PC-3 (cell line): Measurements from ENCODE around the gene GAL. TPM values are rescaled to one million over a fixed set of nuclear protein-coding genes. Genes with fewer than 3 reads are reported as not detected.

Experiments used
- ATAC-seq: fragments of 200-7000 bp; cut with Tn5 transposase; 2 replicates; pipeline ENCODE4 v1.9.1; 2020; ENCODE audit warnings: mild to moderate bottlenecking, moderate library complexity
- BruUV-seq: library from RNA; stranded (reverse); fragments of 400-500 nt; replicated peaks from 2 replicates; lab custom pipeline; 2021; lab: Mats Ljungman, UMichigan
- CTCF ChIA-PET: fragments of 300-600 bp; sonication (Branson Sonifier 250); formaldehyde crosslinking; loops from one replicate; lab custom pipeline; 2022; ENCODE audit warnings: antibody characterized with exemption; lab: Charles Lee
- POLR2A ChIA-PET: fragments of 300-600 bp; sonication (Branson Sonifier 250); formaldehyde crosslinking; loops from one replicate; lab custom pipeline; 2022; ENCODE audit warnings: antibody characterized with exemption; ENCODE audit not compliant: unreplicated experiment; lab: Charles Lee
- DNase-seq: peaks from one replicate; pipeline ENCODE4 v3.0.0-alpha.2; 2015
- H2AFZ ChIP-seq: fragments of 300-600 bp; sonication (generic); 2 replicates; pipeline ENCODE4 v1.6.0; 2016; ENCODE audit warnings: antibody characterized with exemption, low read length
- H3F3A ChIP-seq: fragments of 300-600 bp; sonication (generic); one replicate; pipeline ENCODE4 v1.6.0; 2017; ENCODE audit warnings: antibody characterized with exemption, low read length, control low read depth, mild to moderate bottlenecking; ENCODE audit not compliant: unreplicated experiment
- H3K27ac ChIP-seq: fragments of 300-600 bp; sonication (generic); 2 replicates; pipeline ENCODE4 v1.5.1; 2016; ENCODE audit warnings: mild to moderate bottlenecking, low read length
- H3K27me3 ChIP-seq: fragments of 300-600 bp; sonication (generic); 2 replicates; pipeline ENCODE4 v1.6.1; 2016; ENCODE audit warnings: low read length, mixed read lengths
- H3K36me3 ChIP-seq: fragments of 300-600 bp; sonication (generic); 2 replicates; pipeline ENCODE4 v1.6.1; 2016; ENCODE audit warnings: low read depth, mixed run types, low read length, mixed read lengths
- H3K4me1 ChIP-seq: fragments of 300-600 bp; sonication (generic); 2 replicates; pipeline ENCODE4 v1.5.1; 2016; ENCODE audit warnings: low read length; ENCODE audit not compliant: insufficient read depth
- H3K4me2 ChIP-seq: fragments of 300-600 bp; sonication (generic); 2 replicates; pipeline ENCODE4 v1.6.0; 2016; ENCODE audit warnings: low read length
- H3K4me3 ChIP-seq: fragments of 300-600 bp; sonication (generic); 2 replicates; pipeline ENCODE4 v1.5.1; 2016; ENCODE audit warnings: mild to moderate bottlenecking, low read length, mixed read lengths
- H3K79me2 ChIP-seq: fragments of 300-600 bp; sonication (generic); 2 replicates; pipeline ENCODE4 v1.6.1; 2017; ENCODE audit warnings: low read length, mixed read lengths
- H3K9ac ChIP-seq: fragments of 300-600 bp; sonication (generic); 2 replicates; pipeline ENCODE4 v1.6.0; 2016; ENCODE audit warnings: mild to moderate bottlenecking, low read length
- H3K9me2 ChIP-seq: fragments of 300-600 bp; sonication (generic); replicated peaks from 2 replicates; pipeline ENCODE4 v1.6.1; 2016; ENCODE audit warnings: mixed run types, low read length, mixed read lengths
- H3K9me3 ChIP-seq: fragments of 300-600 bp; sonication (generic); 2 replicates; pipeline ENCODE4 v1.6.1; 2016; ENCODE audit warnings: low read length, mixed read lengths
- H4K20me1 ChIP-seq: fragments of 300-600 bp; sonication (generic); 2 replicates; pipeline ENCODE4 v1.6.1; 2016; ENCODE audit warnings: low read length, mixed read lengths
- CTCF ChIP-seq: fragments of 300-600 bp; sonication (generic); conservative IDR thresholded peaks from 2 replicates; pipeline ENCODE4 v1.5.1; 2017; ENCODE audit warnings: antibody characterized with exemption, low read depth, mild to moderate bottlenecking, low read length
- EZH2 ChIP-seq: fragments of 300-600 bp; sonication (generic); IDR thresholded peaks from one replicate; pipeline ENCODE4 v1.6.1; 2017; ENCODE audit warnings: antibody characterized with exemption, mild to moderate bottlenecking, low read length; ENCODE audit not compliant: unreplicated experiment
- EZH2phosphoT487 ChIP-seq: fragments of 300-600 bp; sonication (generic); IDR thresholded peaks from 2 replicates; pipeline ENCODE4 v1.6.1; 2018; ENCODE audit warnings: mild to moderate bottlenecking, antibody characterized with exemption, low read length, borderline replicate concordance
- intact Hi-C: fragments of 100-400 bp; cut with micrococcal nuclease; formaldehyde crosslinking; loops from 2 replicates; pipeline ENCODE4 v1.9.0; 2023
- total RNA-seq: library from RNA; depleted of rRNA; stranded (reverse); fragments of >200 nt; gene quantifications from 2 replicates; pipeline ENCODE4 v1.2.3, GENCODE V29; 2014

GAL gene
- total RNA-seq, 1 experiment from 2014 or later, result 32.2 TPM

GRCh38 chr11:68693484-68693882, 9.1 kb downstream of the GAL start:
- Histone ChIP-seq H3K36me3 (no peaks in the 10 kb centered on the region), H3K79me2 (no peaks in the 10 kb centered on the region), H3K27me3 (no peaks in the 10 kb centered on the region; the same call in 1 of the 2 replicates), H4K20me1 (no peaks in the 10 kb centered on the region), H3K9ac (no peak overlapping the region), H2AFZ (no peak overlapping the region), H3K9me2 (no peaks in the 10 kb centered on the region), H3K4me2 (no peak overlapping the region), H3K4me3 (no peak overlapping the region), H3K4me1 (no peaks in the 10 kb centered on the region), H3K9me3 (no peaks in the 10 kb centered on the region), H3K27ac (no peak overlapping the region), H3F3A (no peaks in the 10 kb centered on the region)
- CTCF ChIA-PET, result no interaction called here
- no TSS peak for BruUV-seq
- intact Hi-C loops, result no loop called here
- POLR2A ChIA-PET, result no interaction called here
- DNase-seq, result no peak
- ATAC-seq, result no peak
- TF ChIP-seq CTCF, result no peak
- TF ChIP-seq EZH2, result no peak
- TF ChIP-seq EZH2phosphoT487, result no peak

GRCh38 chr11:68694431-68695297, 10.3 kb downstream of the GAL start:
- H3K27ac ChIP-seq, result no peak overlapping the region
- CTCF ChIA-PET, result no interaction called here
- no peaks in the 10 kb centered on the region for H3K4me1 ChIP-seq
- H3K79me2 ChIP-seq, result no peaks in the 10 kb centered on the region
- POLR2A ChIA-PET, result no interaction called here
- no peak overlapping the region for H3K9ac ChIP-seq
- TF ChIP-seq EZH2phosphoT487 (no peak), EZH2 (no peak), CTCF (no peak)
- no peak overlapping the region for H2AFZ ChIP-seq
- H4K20me1 ChIP-seq, result no peaks in the 10 kb centered on the region
- H3K9me3 ChIP-seq, result no peaks in the 10 kb centered on the region
- H3F3A ChIP-seq, result no peaks in the 10 kb centered on the region
- H3K4me3 ChIP-seq, result no peak overlapping the region
- intact Hi-C loops, result no loop called here
- no peaks in the 10 kb centered on the region for H3K9me2 ChIP-seq
- DNase-seq (no peak), ATAC-seq (no peak)
- no peaks in the 10 kb centered on the region; the same call in 1 of the 2 replicates for H3K27me3 ChIP-seq
- no TSS peak for BruUV-seq
- H3K4me2 ChIP-seq, result no peak overlapping the region
- no peaks in the 10 kb centered on the region for H3K36me3 ChIP-seq

- no peak for TF ChIP-seq EZH2phosphoT487
- TF ChIP-seq EZH2, result no peak
- TF ChIP-seq CTCF, result no peak
- intact Hi-C loops, result no loop called here
- no peaks in the 10 kb centered on the region for H3K36me3 ChIP-seq
- no peak overlapping the region for H2AFZ ChIP-seq
- DNase-seq (no peak), ATAC-seq (no peak)
- no peak overlapping the region for H3K4me2 ChIP-seq
- H3K4me1 ChIP-seq, result no peaks in the 10 kb centered on the region
- ChIA-PET POLR2A (no interaction called here), CTCF (no interaction called here)
- H3K27me3 ChIP-seq, result no peaks in the 10 kb centered on the region; the same call in 1 of the 2 replicates
- no peak overlapping the region for H3K4me3 ChIP-seq
- no peaks in the 10 kb centered on the region for H4K20me1 ChIP-seq
- no TSS peak for BruUV-seq
- H3K9me2 ChIP-seq, result no peaks in the 10 kb centered on the region
- H3K79me2 ChIP-seq, result no peaks in the 10 kb centered on the region
- H3K27ac ChIP-seq, result no peak overlapping the region
- no peak overlapping the region for H3K9ac ChIP-seq
- H3K9me3 ChIP-seq, result no peaks in the 10 kb centered on the region
- no peaks in the 10 kb centered on the region for H3F3A ChIP-seq
These were observed 11.2 kb downstream of the GAL start for GRCh38 chr11:68695531-68695930.
